Esophagus squamous epithelium (tissue), 4 donors: Measurements from ENCODE around the gene CMC2.

Experiments used
- CTCF ChIP-seq, 6 experiments: fragments of 450-650 bp in 4 of 6; fragments of 200-600 bp in 2 of 6; sonication (generic) in 2 of 6; IDR thresholded peaks; one replicate each; pipeline ENCODE4 v1.5.1; 2016 to 2019; ENCODE audit warnings: antibody characterized with exemption in 6 of 6, mild to moderate bottlenecking in 4 of 6, moderate library complexity in 4 of 6
- POLR2A ChIP-seq, 4 donors: fragments of 450-650 bp; IDR thresholded peaks; one replicate each; pipeline ENCODE4 v1.6.1; 2017; ENCODE audit warnings: antibody characterized with exemption in 4 of 4, mild to moderate bottlenecking in 4 of 4, moderate library complexity in 3 of 4

GRCh38 chr16:80997964-80998620 is 8.6 kb downstream of the CMC2 start:
- TF ChIP-seq CTCF (IDR thresholded peaks at IDR 0.05), result no peak
- TF ChIP-seq POLR2A (IDR thresholded peaks at IDR 0.05), result no peak
